ENCODE measurements around the gene ENOX2. TPM values are rescaled to one million over a fixed set of nuclear protein-coding genes. Genes with fewer than 3 reads are reported as not detected.

Gene ENOX2
- total RNA-seq, 4 donors from 2014 or later: 8.0 to 28.0 (median 15.2) TPM

- Histone ChIP-seq H3K4me1 (peaks cover 0 to 5% (median 0%) of the 10 kb centered on the region in 4 donors), H3K36me3 (no peaks in the 10 kb centered on the region), H3K9me3 (no peaks in the 10 kb centered on the region), H3K4me3 (no peak overlapping the region), H3K27me3 (peaks cover 0 to 3% of the 10 kb centered on the region in 2 donors), H3K27ac (no peak overlapping the region)
- no peak for DNase-seq (ENCODE audit: low spot score in 2 of 2)
- WGBS, 2 donors: 93 to 100% methylated on average over 1 of the region's 1 CpG
- TF ChIP-seq CTCF (IDR thresholded peaks at IDR 0.05): no peak
- no peak for TF ChIP-seq EP300 (IDR thresholded peaks at IDR 0.05)
- TF ChIP-seq POLR2A (IDR thresholded peaks at IDR 0.05): no peak
These were observed 71.7 kb downstream of the ENOX2 start for GRCh38 chrX:130831347-130831722.

- H3K36me3 ChIP-seq: no peaks in the 10 kb centered on the region
- peaks cover 0 to 3% of the 10 kb centered on the region in 2 donors for H3K27me3 ChIP-seq
- no peak for TF ChIP-seq POLR2A (IDR thresholded peaks at IDR 0.05)
- TF ChIP-seq EP300 (IDR thresholded peaks at IDR 0.05): no peak
- TF ChIP-seq CTCF (IDR thresholded peaks at IDR 0.05): no peak
- H3K4me1 ChIP-seq: peaks cover 0 to 5% (median 0%) of the 10 kb centered on the region in 4 donors
- H3K9me3 ChIP-seq: no peaks in the 10 kb centered on the region
- H3K27ac ChIP-seq: no peak overlapping the region
- no peak for DNase-seq (ENCODE audit: low spot score in 2 of 2)
- H3K4me3 ChIP-seq: no peak overlapping the region
- 69 to 71% methylated on average over 4 of the region's 4 CpGs for WGBS, 2 donors
These were observed 72.2 kb downstream of the ENOX2 start for GRCh38 chrX:130830599-130831346.

GRCh38 chrX:130829526-130830515 is 73.2 kb downstream of the ENOX2 start:
- TF ChIP-seq CTCF (IDR thresholded peaks at IDR 0.05) (no peak), EP300 (IDR thresholded peaks at IDR 0.05) (no peak), POLR2A (IDR thresholded peaks at IDR 0.05) (no peak)
- no peak overlapping the region for H3K27ac ChIP-seq
- H3K36me3 ChIP-seq: no peaks in the 10 kb centered on the region
- H3K4me1 ChIP-seq: peaks cover 0 to 5% (median 0%) of the 10 kb centered on the region in 4 donors
- no peak overlapping the region for H3K4me3 ChIP-seq
- WGBS, 2 donors: 43 to 51% methylated on average over 2 of the region's 2 CpGs
- no peak for DNase-seq (ENCODE audit: low spot score in 2 of 2)
- peaks cover 0 to 3% of the 10 kb centered on the region in 2 donors for H3K27me3 ChIP-seq
- no peaks in the 10 kb centered on the region for H3K9me3 ChIP-seq

GRCh38 chrX:130828641-130829040 is 74.4 kb downstream of the ENOX2 start:
- 41 to 69% methylated on average over 3 of the region's 3 CpGs for WGBS, 2 donors

More at GRCh38 chrX:130828641-130829040, 74.4 kb downstream of the ENOX2 start:
- no peak for TF ChIP-seq CTCF (IDR thresholded peaks at IDR 0.05)
- no peak for TF ChIP-seq POLR2A (IDR thresholded peaks at IDR 0.05)
- no peak for TF ChIP-seq EP300 (IDR thresholded peaks at IDR 0.05)
- no peak for DNase-seq (ENCODE audit: low spot score in 2 of 2)
- no peak overlapping the region for H3K4me3 ChIP-seq
- H3K27me3 ChIP-seq: peaks cover 0 to 3% of the 10 kb centered on the region in 2 donors
- no peaks in the 10 kb centered on the region for H3K9me3 ChIP-seq
- no peaks in the 10 kb centered on the region for H3K36me3 ChIP-seq
- H3K27ac ChIP-seq: no peak overlapping the region
- H3K4me1 ChIP-seq: peaks cover 0 to 5% (median 0%) of the 10 kb centered on the region in 4 donors

All from tibial nerve (tissue), 4 donors.